Measurements from ENCODE around the gene SH2D4B.

GRCh38 chr10:80690434-80690833, 152.7 kb downstream of the SH2D4B start:
- TF ChIP-seq GLIS3 (CRISPR knock-in tag; IDR thresholded peaks at IDR 0.05) (no peak), TSHZ2 (CRISPR knock-in tag; IDR thresholded peaks at IDR 0.05) (no peak), BACH2 (CRISPR knock-in tag; IDR thresholded peaks at IDR 0.05; ENCODE audit: borderline replicate concordance) (no peak), RARB (CRISPR knock-in tag; IDR thresholded peaks at IDR 0.05) (no peak), CREB5 (CRISPR knock-in tag; IDR thresholded peaks at IDR 0.05; ENCODE audit: low read depth) (no peak), CSDC2 (CRISPR knock-in tag; IDR thresholded peaks at IDR 0.05) (no peak)
